SK-N-SH (cell line): Measurements from ENCODE around the gene BCAT1. TPM values are rescaled to one million over a fixed set of nuclear protein-coding genes. Genes with fewer than 3 reads are reported as not detected.

Experiments
- CTCF ChIA-PET: fragments of 300-600, 350-600 bp; formaldehyde crosslinking; extraction: SDS; loops from one replicate; lab custom pipeline; 2021; lab: Yijun Ruan, JAX
- POLR2A ChIA-PET: fragments of 350-600 bp; sonication (Branson Sonifier 250); formaldehyde crosslinking; extraction: SDS; loops from one replicate; lab custom pipeline; 2020; ENCODE audit warnings: antibody characterized with exemption, inconsistent platforms; lab: Yijun Ruan, JAX
- DNase-seq: peaks from one replicate; pipeline ENCODE4 v3.0.0; 2012
- H2AFZ ChIP-seq: fragments of 200-600 bp; sonication (generic); 2 replicates; pipeline ENCODE4 v1.8.1; 2016; ENCODE audit warnings: antibody characterized with exemption, mild to moderate bottlenecking, low read depth
- H3F3A ChIP-seq: fragments of 200-600 bp; sonication (generic); replicated peaks from 2 replicates; pipeline ENCODE3; 2016; ENCODE audit warnings: antibody characterized with exemption, mild to moderate bottlenecking; ENCODE audit not compliant: insufficient read depth
- H3K27ac ChIP-seq, 2 experiments: fragments of 200-500 bp in 1 of 2; fragments of 200-600 bp in 1 of 2; sonication (Bioruptor generic) in 1 of 2; sonication (generic), shearing (Covaris generic) in 1 of 2; 2 replicates each; pipeline versions ENCODE4 v1.5.1 to v1.6.1; 2014 to 2016; ENCODE audit warnings: low read depth in 2 of 2, inconsistent platforms in 1 of 2, low read length in 1 of 2, mild to moderate bottlenecking in 1 of 2, mixed read lengths in 1 of 2
- H3K27me3 ChIP-seq: fragments of 200-600 bp; sonication (generic), shearing (Covaris generic); 2 replicates; pipeline ENCODE4 v1.6.1; 2016; ENCODE audit warnings: mixed run types; ENCODE audit not compliant: insufficient read depth
- H3K36me3 ChIP-seq, 2 experiments: fragments of 200-500 bp in 1 of 2; fragments of 200-600 bp in 1 of 2; sonication (Bioruptor generic) in 1 of 2; sonication (generic) in 1 of 2; replicated peaks in 1 of 2; 2 replicates each; pipeline versions ENCODE3 to v1.5.1; 2014 to 2016; ENCODE audit warnings: low read length in 1 of 2, mild to moderate bottlenecking in 1 of 2; ENCODE audit not compliant: insufficient read depth in 2 of 2, control insufficient read depth in 1 of 2
- H3K4me1 ChIP-seq, 2 experiments: fragments of 200-500 bp in 1 of 2; fragments of 200-600 bp in 1 of 2; sonication (Bioruptor generic) in 1 of 2; sonication (generic), shearing (Covaris generic) in 1 of 2; 2 replicates each; pipeline versions ENCODE4 v1.5.1 to v1.6.1; 2014 to 2016; ENCODE audit warnings: low read depth in 1 of 2, low read length in 1 of 2, mixed run types in 1 of 2; ENCODE audit not compliant: insufficient read depth in 2 of 2, control insufficient read depth in 1 of 2
- H3K4me2 ChIP-seq: fragments of 200-600 bp; sonication (generic), shearing (Covaris generic); 2 replicates; pipeline ENCODE4 v1.6.1; 2017; ENCODE audit warnings: mixed run types
- H3K4me3 ChIP-seq, 2 experiments: fragments of 200-500 bp in 1 of 2; fragments of 200-600 bp in 1 of 2; sonication (Bioruptor generic) in 1 of 2; sonication (generic), shearing (Covaris generic) in 1 of 2; 2 replicates each; pipeline versions ENCODE4 v1.5.1 to v1.8.1; 2014 to 2016; ENCODE audit warnings: low read depth in 2 of 2, inconsistent platforms in 1 of 2, low read length in 1 of 2, mild to moderate bottlenecking in 1 of 2, mixed read lengths in 1 of 2, moderate library complexity in 1 of 2
- H3K79me2 ChIP-seq: fragments of 200-600 bp; sonication (generic); 2 replicates; pipeline ENCODE4 v1.8.1; 2017; ENCODE audit warnings: mild to moderate bottlenecking; ENCODE audit not compliant: insufficient read depth
- H3K9ac ChIP-seq: fragments of 200-600 bp; sonication (generic); 2 replicates; pipeline ENCODE4 v1.6.1; 2017; ENCODE audit warnings: mixed run types
- H3K9me2 ChIP-seq: fragments of 200-600 bp; sonication (generic); 2 replicates; pipeline ENCODE4 v1.6.1; 2017; ENCODE audit warnings: mixed run types
- H3K9me3 ChIP-seq: fragments of 200-600 bp; sonication (generic); 2 replicates; pipeline ENCODE4 v1.6.1; 2017; ENCODE audit warnings: mixed run types, mild to moderate bottlenecking, moderate library complexity
- H4K20me1 ChIP-seq: fragments of 200-600 bp; sonication (generic); 2 replicates; pipeline ENCODE4 v1.6.1; 2017; ENCODE audit warnings: mild to moderate bottlenecking, mixed run types; ENCODE audit not compliant: insufficient read depth
- CHD2 ChIP-seq: fragments of 150-350 bp; IDR thresholded peaks from 2 replicates; pipeline ENCODE4 v1.6.1; 2018; ENCODE audit warnings: low read length; ENCODE audit not compliant: partially characterized antibody
- ELF1 ChIP-seq: IDR thresholded peaks from 2 replicates; pipeline ENCODE4 v1.4.0; 2012
- FOXJ3 ChIP-seq: sonication (generic); formaldehyde crosslinking; IDR thresholded peaks from 2 replicates; pipeline ENCODE4 v1.5.1; 2020; ENCODE audit warnings: mild to moderate bottlenecking, missing genetic modification reagents
- FOXM1 ChIP-seq: IDR thresholded peaks from 2 replicates; pipeline ENCODE4 v1.4.0; 2012; ENCODE audit warnings: low read depth, mild to moderate bottlenecking
- GATA2 ChIP-seq: sonication (generic); formaldehyde crosslinking; IDR thresholded peaks from 2 replicates; pipeline ENCODE4 v1.5.0; 2020; ENCODE audit warnings: mild to moderate bottlenecking, missing genetic modification reagents
- JUND ChIP-seq: IDR thresholded peaks from 2 replicates; pipeline ENCODE4 v1.4.0; 2012
- NFIC ChIP-seq: IDR thresholded peaks from 2 replicates; pipeline ENCODE4 v1.4.0; 2012; ENCODE audit warnings: borderline replicate concordance
- RXRA ChIP-seq: IDR thresholded peaks from 2 replicates; pipeline ENCODE4 v1.4.0; 2012; ENCODE audit warnings: low read depth, mild to moderate bottlenecking, borderline replicate concordance
- SIN3A ChIP-seq: IDR thresholded peaks from 2 replicates; pipeline ENCODE4 v1.6.1; 2012; ENCODE audit warnings: low read depth, mild to moderate bottlenecking, low read length, moderate library complexity, borderline replicate concordance
- SMC3 ChIP-seq: IDR thresholded peaks from 2 replicates; pipeline ENCODE4 v1.6.1; 2012; ENCODE audit warnings: low read depth, low read length, improper control_type of control experiment
- TAF1 ChIP-seq: IDR thresholded peaks from 2 replicates; pipeline ENCODE4 v1.6.1; 2012; ENCODE audit warnings: low read depth, mild to moderate bottlenecking, low read length, moderate library complexity, borderline replicate concordance
- YY1 ChIP-seq: IDR thresholded peaks from 2 replicates; pipeline ENCODE4 v1.4.0; 2012; ENCODE audit warnings: low read depth, mild to moderate bottlenecking
- WGBS: methylation state at CpG from one replicate; pipeline ENCODE4 v1.1.6; 2017; ENCODE audit warnings: low lambda C conversion rate; 5-methylcytosine and 5-hydroxymethylcytosine counted together
- polyA plus RNA-seq, 3 experiments: library from polyadenylated mRNA; depleted of rRNA; stranded (reverse); fragments of >200 nt; gene quantifications; 2 replicates each; pipeline ENCODE4 v1.2.3, GENCODE V29; 2012
- TF ChIP-seq, protein P1 (sequence below): IDR thresholded peaks from 2 replicates; pipeline ENCODE4 v1.4.0; 2012; ENCODE audit warnings: low read depth, borderline replicate concordance
- TF ChIP-seq, protein P2 (sequence below): fragments of 150-350 bp; IDR thresholded peaks from 2 replicates; pipeline ENCODE4 v1.6.1; 2017; ENCODE audit warnings: antibody characterized with exemption, low read length, low read depth, borderline replicate concordance
- TF ChIP-seq, protein P3 (sequence below): IDR thresholded peaks from 2 replicates; pipeline ENCODE4 v1.4.0; 2012; ENCODE audit warnings: low read depth, borderline replicate concordance
- TF ChIP-seq, protein P4 (sequence below): IDR thresholded peaks from 2 replicates; pipeline ENCODE4 v1.4.0; 2012; ENCODE audit warnings: low read depth
- TF ChIP-seq, protein P5 (sequence below): fragments of 200-600 bp; sonication (generic); IDR thresholded peaks from 2 replicates; pipeline ENCODE4 v1.6.1; 2017; ENCODE audit warnings: antibody characterized with exemption, mild to moderate bottlenecking, moderate library complexity

BCAT1 gene
- polyA plus RNA-seq, 1 of the 3 experiments (the other 2 are of a cell fraction) = 7.7 TPM

GRCh38 chr12:24977060-24977459 is 28.2 kb upstream of the BCAT1 start:
- Histone ChIP-seq H3K27me3 (no peaks in the 10 kb centered on the region), H3K27ac (no peak overlapping the region), H3K36me3 (no peaks in the 10 kb centered on the region), H3K9me2 (no peaks in the 10 kb centered on the region), H3K79me2 (no peaks in the 10 kb centered on the region), H3F3A (no peaks in the 10 kb centered on the region), H3K9ac (no peak overlapping the region), H2AFZ (no peak overlapping the region), H3K9me3 (no peaks in the 10 kb centered on the region), H4K20me1 (no peaks in the 10 kb centered on the region), H3K4me1 (peaks cover 0 to 4% of the 10 kb centered on the region in 2 experiments; a peak in 1 of 4 replicates), H3K4me2 (no peak overlapping the region), H3K4me3 (no peak overlapping the region)
- TF ChIP-seq, protein P1, sequence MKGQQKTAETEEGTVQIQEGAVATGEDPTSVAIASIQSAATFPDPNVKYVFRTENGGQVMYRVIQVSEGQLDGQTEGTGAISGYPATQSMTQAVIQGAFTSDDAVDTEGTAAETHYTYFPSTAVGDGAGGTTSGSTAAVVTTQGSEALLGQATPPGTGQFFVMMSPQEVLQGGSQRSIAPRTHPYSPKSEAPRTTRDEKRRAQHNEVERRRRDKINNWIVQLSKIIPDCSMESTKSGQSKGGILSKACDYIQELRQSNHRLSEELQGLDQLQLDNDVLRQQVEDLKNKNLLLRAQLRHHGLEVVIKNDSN = no peak
- TF ChIP-seq SMC3 = no peak
- no peak for TF ChIP-seq FOXJ3 (CRISPR knock-in tag)
- TF ChIP-seq RXRA = no peak
- TF ChIP-seq FOXM1 = no peak
- no peak for TF ChIP-seq NFIC
- no peak for TF ChIP-seq CHD2
- TF ChIP-seq SIN3A = no peak
- CTCF ChIA-PET = interaction anchor here (1.1 kb wide), 1 partner anchor 178 kb away, joined by 3 read pairs; no protein-coding TSS in a partner anchor
- DNase-seq = no peak
- 73% methylated on average over 4 of the region's 4 CpGs for WGBS
- POLR2A ChIA-PET = interaction anchor here (1.3 kb wide), 1 partner anchor 408 kb away, joined by 3 read pairs; no protein-coding TSS in a partner anchor

- peaks cover 0 to 4% of the 10 kb centered on the region in 2 experiments; a peak in 1 of 4 replicates for H3K4me1 ChIP-seq
- no peaks in the 10 kb centered on the region for H3F3A ChIP-seq
- POLR2A ChIA-PET = no interaction called here
- no peaks in the 10 kb centered on the region for H4K20me1 ChIP-seq
- H3K9me3 ChIP-seq = no peaks in the 10 kb centered on the region
- no peak overlapping the region for H3K27ac ChIP-seq
- H3K36me3 ChIP-seq = no peaks in the 10 kb centered on the region
- no peak overlapping the region for H2AFZ ChIP-seq
- no peak overlapping the region for H3K9ac ChIP-seq
- DNase-seq = peak; percentile 28
- CTCF ChIA-PET = interaction anchor here (1.2 kb wide), 1 partner anchor 412 kb away, joined by 3 read pairs; no protein-coding TSS in a partner anchor
- no peak overlapping the region for H3K4me3 ChIP-seq
- H3K27me3 ChIP-seq = no peaks in the 10 kb centered on the region
- H3K4me2 ChIP-seq = no peak overlapping the region
- H3K79me2 ChIP-seq = no peaks in the 10 kb centered on the region
- no peaks in the 10 kb centered on the region for H3K9me2 ChIP-seq
- TF ChIP-seq YY1 (no peak), GATA2 (no peak), TAF1 (no peak), SMC3 (no peak), SIN3A (no peak), RXRA (no peak), JUND (no peak), ELF1 (no peak), CHD2 (no peak)
- TF ChIP-seq, protein P2, sequence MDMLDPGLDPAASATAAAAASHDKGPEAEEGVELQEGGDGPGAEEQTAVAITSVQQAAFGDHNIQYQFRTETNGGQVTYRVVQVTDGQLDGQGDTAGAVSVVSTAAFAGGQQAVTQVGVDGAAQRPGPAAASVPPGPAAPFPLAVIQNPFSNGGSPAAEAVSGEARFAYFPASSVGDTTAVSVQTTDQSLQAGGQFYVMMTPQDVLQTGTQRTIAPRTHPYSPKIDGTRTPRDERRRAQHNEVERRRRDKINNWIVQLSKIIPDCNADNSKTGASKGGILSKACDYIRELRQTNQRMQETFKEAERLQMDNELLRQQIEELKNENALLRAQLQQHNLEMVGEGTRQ = no peak
- TF ChIP-seq, protein P3, sequence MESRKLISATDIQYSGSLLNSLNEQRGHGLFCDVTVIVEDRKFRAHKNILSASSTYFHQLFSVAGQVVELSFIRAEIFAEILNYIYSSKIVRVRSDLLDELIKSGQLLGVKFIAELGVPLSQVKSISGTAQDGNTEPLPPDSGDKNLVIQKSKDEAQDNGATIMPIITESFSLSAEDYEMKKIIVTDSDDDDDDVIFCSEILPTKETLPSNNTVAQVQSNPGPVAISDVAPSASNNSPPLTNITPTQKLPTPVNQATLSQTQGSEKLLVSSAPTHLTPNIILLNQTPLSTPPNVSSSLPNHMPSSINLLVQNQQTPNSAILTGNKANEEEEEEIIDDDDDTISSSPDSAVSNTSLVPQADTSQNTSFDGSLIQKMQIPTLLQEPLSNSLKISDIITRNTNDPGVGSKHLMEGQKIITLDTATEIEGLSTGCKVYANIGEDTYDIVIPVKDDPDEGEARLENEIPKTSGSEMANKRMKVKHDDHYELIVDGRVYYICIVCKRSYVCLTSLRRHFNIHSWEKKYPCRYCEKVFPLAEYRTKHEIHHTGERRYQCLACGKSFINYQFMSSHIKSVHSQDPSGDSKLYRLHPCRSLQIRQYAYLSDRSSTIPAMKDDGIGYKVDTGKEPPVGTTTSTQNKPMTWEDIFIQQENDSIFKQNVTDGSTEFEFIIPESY = no peak
- TF ChIP-seq, protein P4, sequence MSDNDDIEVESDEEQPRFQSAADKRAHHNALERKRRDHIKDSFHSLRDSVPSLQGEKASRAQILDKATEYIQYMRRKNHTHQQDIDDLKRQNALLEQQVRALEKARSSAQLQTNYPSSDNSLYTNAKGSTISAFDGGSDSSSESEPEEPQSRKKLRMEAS = no peak
- TF ChIP-seq, protein P1 = no peak
- TF ChIP-seq, protein P5, sequence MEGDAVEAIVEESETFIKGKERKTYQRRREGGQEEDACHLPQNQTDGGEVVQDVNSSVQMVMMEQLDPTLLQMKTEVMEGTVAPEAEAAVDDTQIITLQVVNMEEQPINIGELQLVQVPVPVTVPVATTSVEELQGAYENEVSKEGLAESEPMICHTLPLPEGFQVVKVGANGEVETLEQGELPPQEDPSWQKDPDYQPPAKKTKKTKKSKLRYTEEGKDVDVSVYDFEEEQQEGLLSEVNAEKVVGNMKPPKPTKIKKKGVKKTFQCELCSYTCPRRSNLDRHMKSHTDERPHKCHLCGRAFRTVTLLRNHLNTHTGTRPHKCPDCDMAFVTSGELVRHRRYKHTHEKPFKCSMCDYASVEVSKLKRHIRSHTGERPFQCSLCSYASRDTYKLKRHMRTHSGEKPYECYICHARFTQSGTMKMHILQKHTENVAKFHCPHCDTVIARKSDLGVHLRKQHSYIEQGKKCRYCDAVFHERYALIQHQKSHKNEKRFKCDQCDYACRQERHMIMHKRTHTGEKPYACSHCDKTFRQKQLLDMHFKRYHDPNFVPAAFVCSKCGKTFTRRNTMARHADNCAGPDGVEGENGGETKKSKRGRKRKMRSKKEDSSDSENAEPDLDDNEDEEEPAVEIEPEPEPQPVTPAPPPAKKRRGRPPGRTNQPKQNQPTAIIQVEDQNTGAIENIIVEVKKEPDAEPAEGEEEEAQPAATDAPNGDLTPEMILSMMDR = no peak
These were observed 26.5 kb upstream of the BCAT1 start for GRCh38 chr12:24975425-24975824.
